Hepatocyte (in vitro differentiated cells): ENCODE results near the gene DACT2. TPM values are rescaled to one million over a fixed set of nuclear protein-coding genes. Genes with fewer than 3 reads are reported as not detected.
"Not testable (repeated sequence)": the region's sequence is repeated elsewhere in the genome, so short reads cannot be mapped to it uniquely, and the experiment has no call there.

Experiments
- DNase-seq: peaks from one replicate; pipeline ENCODE4 v3.0.0-alpha.2; 2016; ENCODE audit warnings: low spot score
- H2AFZ ChIP-seq: fragments of 200-600 bp; sonication (generic); 2 replicates; pipeline ENCODE4 v1.6.0; 2016; ENCODE audit warnings: antibody characterized with exemption, mild to moderate bottlenecking
- H3K27ac ChIP-seq: fragments of 200-600 bp; sonication (generic); 2 replicates; pipeline ENCODE4 v1.5.1; 2016; ENCODE audit warnings: mild to moderate bottlenecking
- H3K27me3 ChIP-seq: fragments of 200-600 bp; sonication (generic); 2 replicates; pipeline ENCODE4 v1.6.1; 2016
- H3K36me3 ChIP-seq: fragments of 200-600 bp; sonication (generic); replicated peaks from 2 replicates; pipeline ENCODE4 v1.5.1; 2016; ENCODE audit warnings: low read depth; ENCODE audit not compliant: insufficient read depth
- H3K4me1 ChIP-seq: fragments of 200-600 bp; sonication (generic); 2 replicates; pipeline ENCODE4 v1.5.1; 2016; ENCODE audit warnings: mild to moderate bottlenecking, moderate library complexity; ENCODE audit not compliant: insufficient read depth
- H3K4me2 ChIP-seq: fragments of 200-600 bp; sonication (generic); 2 replicates; pipeline ENCODE4 v1.6.0; 2016
- H3K4me3 ChIP-seq: fragments of 200-600 bp; sonication (generic); 2 replicates; pipeline ENCODE4 v1.5.1; 2016; ENCODE audit warnings: mild to moderate bottlenecking
- H3K79me2 ChIP-seq: fragments of 200-600 bp; sonication (generic); 2 replicates; pipeline ENCODE4 v1.6.0; 2017; ENCODE audit warnings: mild to moderate bottlenecking
- H3K9me2 ChIP-seq: fragments of 200-600 bp; sonication (generic); replicated peaks from 2 replicates; pipeline ENCODE4 v1.6.0; 2017; ENCODE audit warnings: mild to moderate bottlenecking; ENCODE audit not compliant: insufficient read depth
- H3K9me3 ChIP-seq: fragments of 200-600 bp; sonication (generic); 2 replicates; pipeline ENCODE4 v1.5.1; 2016; ENCODE audit warnings: low read depth, mild to moderate bottlenecking
- H4K20me1 ChIP-seq: fragments of 200-600 bp; sonication (generic); 2 replicates; pipeline ENCODE4 v1.6.0; 2016; ENCODE audit warnings: mild to moderate bottlenecking; ENCODE audit not compliant: insufficient read depth, poor library complexity, severe bottlenecking
- EZH2 ChIP-seq: fragments of 200-600 bp; sonication (generic); IDR thresholded peaks from 2 replicates; pipeline ENCODE4 v1.6.1; 2016; ENCODE audit warnings: antibody characterized with exemption, mild to moderate bottlenecking, borderline replicate concordance
- EZH2phosphoT487 ChIP-seq: fragments of 200-600 bp; sonication (generic); IDR thresholded peaks from one replicate; pipeline ENCODE4 v1.6.1; 2018; ENCODE audit warnings: antibody characterized with exemption, mild to moderate bottlenecking, low read depth, moderate library complexity; ENCODE audit not compliant: unreplicated experiment, severe bottlenecking
- WGBS: methylation state at CpG from one replicate; pipeline ENCODE4 v1.1.6; 2016; ENCODE audit warnings: low lambda C conversion rate; ENCODE audit errors: missing lambda C conversion rate; 5-methylcytosine and 5-hydroxymethylcytosine counted together
- polyA plus RNA-seq: library from polyadenylated mRNA; unstranded; fragments of >200 nt; fragmentation: Nextera tagmentation; extraction: Ambion mirVana; gene quantifications from 2 replicates; pipeline ENCODE4 v1.2.1, GENCODE V29; 2016
- total RNA-seq: library from RNA; depleted of rRNA; stranded (reverse); fragments of >200 nt; gene quantifications from 2 replicates; pipeline ENCODE4 v1.2.3, GENCODE V29; 2014
- TF ChIP-seq, protein P1 (sequence below): fragments of 200-600 bp; sonication (generic); IDR thresholded peaks from 2 replicates; pipeline ENCODE4 v1.5.1; 2016; ENCODE audit warnings: antibody characterized with exemption, mild to moderate bottlenecking; ENCODE audit not compliant: poor library complexity

DACT2 gene
- total and polyA plus RNA-seq, 2 experiments from 2014 or later, result 8.2 to 8.8 TPM

DNA sequence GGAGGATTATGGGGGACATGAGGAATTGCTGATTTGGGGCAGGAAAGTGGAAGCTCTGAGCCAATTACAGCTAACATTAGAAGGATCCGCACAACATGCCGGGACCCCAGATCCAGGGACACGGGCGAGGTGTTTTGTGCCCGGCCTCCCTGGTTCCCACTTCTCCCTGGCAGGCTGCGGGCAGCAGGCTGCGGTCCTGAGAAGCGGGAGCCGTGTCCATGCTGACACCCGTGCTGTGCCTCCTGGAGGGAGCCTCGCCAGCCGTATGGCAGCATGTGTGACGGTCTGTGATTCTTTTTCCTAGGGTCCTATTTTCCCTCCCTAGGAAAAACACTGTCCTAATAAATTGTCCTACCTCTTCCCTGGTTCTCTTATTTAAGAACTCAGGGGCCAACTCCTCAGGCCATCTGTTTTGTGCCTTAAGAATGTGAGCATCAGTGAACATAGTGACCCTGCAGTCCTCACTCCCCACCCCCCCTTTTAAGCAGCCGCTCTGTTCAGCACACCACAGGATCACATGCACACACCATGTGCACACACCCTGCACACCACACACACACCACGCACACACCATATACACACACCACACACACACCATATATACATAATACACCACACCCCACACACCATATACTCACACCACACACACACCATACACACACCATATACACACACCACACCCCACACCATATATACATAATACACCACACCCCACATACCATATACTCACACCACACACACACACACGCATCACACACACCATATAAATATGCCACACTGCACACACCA, 49.9 kb downstream of the DACT2 start:
- Histone ChIP-seq H2AFZ (no peak overlapping the region), H3K4me2 (no peak overlapping the region), H3K4me3 (no peak overlapping the region), H3K27me3 (no peaks in the 10 kb centered on the region), H3K36me3 (no peaks in the 10 kb centered on the region), H3K27ac (no peak overlapping the region), H4K20me1 (no peaks in the 10 kb centered on the region), H3K79me2 (no peaks in the 10 kb centered on the region), H3K9me2 (no peaks in the 10 kb centered on the region), H3K9me3 (no peaks in the 10 kb centered on the region), H3K4me1 (peaks cover 37% of the 10 kb centered on the region)
- WGBS, result 96% methylated on average over 16 of the region's 16 CpGs
- DNase-seq, result no peak
- TF ChIP-seq, protein P1, sequence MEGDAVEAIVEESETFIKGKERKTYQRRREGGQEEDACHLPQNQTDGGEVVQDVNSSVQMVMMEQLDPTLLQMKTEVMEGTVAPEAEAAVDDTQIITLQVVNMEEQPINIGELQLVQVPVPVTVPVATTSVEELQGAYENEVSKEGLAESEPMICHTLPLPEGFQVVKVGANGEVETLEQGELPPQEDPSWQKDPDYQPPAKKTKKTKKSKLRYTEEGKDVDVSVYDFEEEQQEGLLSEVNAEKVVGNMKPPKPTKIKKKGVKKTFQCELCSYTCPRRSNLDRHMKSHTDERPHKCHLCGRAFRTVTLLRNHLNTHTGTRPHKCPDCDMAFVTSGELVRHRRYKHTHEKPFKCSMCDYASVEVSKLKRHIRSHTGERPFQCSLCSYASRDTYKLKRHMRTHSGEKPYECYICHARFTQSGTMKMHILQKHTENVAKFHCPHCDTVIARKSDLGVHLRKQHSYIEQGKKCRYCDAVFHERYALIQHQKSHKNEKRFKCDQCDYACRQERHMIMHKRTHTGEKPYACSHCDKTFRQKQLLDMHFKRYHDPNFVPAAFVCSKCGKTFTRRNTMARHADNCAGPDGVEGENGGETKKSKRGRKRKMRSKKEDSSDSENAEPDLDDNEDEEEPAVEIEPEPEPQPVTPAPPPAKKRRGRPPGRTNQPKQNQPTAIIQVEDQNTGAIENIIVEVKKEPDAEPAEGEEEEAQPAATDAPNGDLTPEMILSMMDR, result no peak
- TF ChIP-seq EZH2phosphoT487, result no peak
- no peak for TF ChIP-seq EZH2

- no peak overlapping the region for H3K4me3 ChIP-seq
- H3K9me3 ChIP-seq, result no peaks in the 10 kb centered on the region
- no peaks in the 10 kb centered on the region for H3K79me2 ChIP-seq
- peaks cover 37% of the 10 kb centered on the region for H3K4me1 ChIP-seq
- H3K4me2 ChIP-seq, result no peak overlapping the region
- H2AFZ ChIP-seq, result no peak overlapping the region
- H3K36me3 ChIP-seq, result no peaks in the 10 kb centered on the region
- H4K20me1 ChIP-seq, result no peaks in the 10 kb centered on the region
- no peak for TF ChIP-seq EZH2phosphoT487
- no peak for TF ChIP-seq EZH2
- TF ChIP-seq, protein P1, result no peak
- 56% methylated on average over 1 of the region's 1 CpG for WGBS
- H3K9me2 ChIP-seq, result no peaks in the 10 kb centered on the region
- no peak for DNase-seq
- H3K27me3 ChIP-seq, result no peaks in the 10 kb centered on the region
- no peak overlapping the region for H3K27ac ChIP-seq
Observed at GRCh38 chr6:168268755-168269154, 50.8 kb downstream of the DACT2 start.

DNA sequence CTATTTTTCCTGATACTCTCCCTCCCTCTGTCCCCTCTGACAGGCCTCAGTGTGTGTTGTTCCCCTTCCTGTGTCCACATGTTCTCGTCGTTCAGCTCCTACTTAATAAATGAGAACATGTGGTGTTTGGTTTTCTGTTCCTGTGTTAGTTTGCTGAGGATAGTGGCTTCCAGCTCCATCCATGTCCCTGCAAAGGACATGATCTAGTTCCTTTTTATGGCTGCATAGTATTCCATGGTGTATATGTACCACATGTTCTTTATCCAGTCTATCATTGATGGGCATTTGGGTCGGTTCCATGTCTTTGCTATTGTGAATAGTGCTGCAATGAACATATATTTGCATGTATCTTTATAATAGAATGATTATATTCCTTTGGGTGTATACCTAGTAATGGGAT, 51.8 kb downstream of the DACT2 start:
- not testable (repeated sequence) for H3K27ac ChIP-seq, H3K36me3 ChIP-seq, H3K4me2 ChIP-seq, H3K4me3 ChIP-seq, H3K27me3 ChIP-seq, H3K9me3 ChIP-seq, H4K20me1 ChIP-seq, H2AFZ ChIP-seq, H3K9me2 ChIP-seq, DNase-seq, H3K79me2 ChIP-seq
- WGBS, result 90% methylated on average over 3 of the region's 3 CpGs
- peaks cover 27% of the 10 kb centered on the region for H3K4me1 ChIP-seq

- no peak overlapping the region for H3K4me3 ChIP-seq
- H3K9me2 ChIP-seq, result no peaks in the 10 kb centered on the region
- H3K36me3 ChIP-seq, result no peaks in the 10 kb centered on the region
- WGBS, result 73% methylated on average over 15 of the region's 15 CpGs
- H3K9me3 ChIP-seq, result no peaks in the 10 kb centered on the region
- H3K4me1 ChIP-seq, result peaks cover 25% of the 10 kb centered on the region
- H4K20me1 ChIP-seq, result no peaks in the 10 kb centered on the region
- no peaks in the 10 kb centered on the region for H3K27me3 ChIP-seq
- no peak overlapping the region for H3K27ac ChIP-seq
- no peak overlapping the region for H2AFZ ChIP-seq
- no peaks in the 10 kb centered on the region for H3K79me2 ChIP-seq
- no peak overlapping the region for H3K4me2 ChIP-seq
- no peak for TF ChIP-seq EZH2phosphoT487
- no peak for TF ChIP-seq EZH2
- TF ChIP-seq, protein P1, result no peak
- DNase-seq, result no peak
Observed at GRCh38 chr6:168265827-168266815, 53.5 kb downstream of the DACT2 start.
